SIG-M5 treated with dmso at 0.1 percent for 504 hours (cell line): ENCODE results near the gene PRSS50.
"Not testable (repeated sequence)": the region's sequence is repeated elsewhere in the genome, so short reads cannot be mapped to it uniquely, and the experiment has no call there.

Source experiments
- DNase-seq: peaks from one replicate; lab custom pipeline; 2025; ENCODE audit not compliant: unreplicated experiment; lab: John Stamatoyannopoulos, UW

Gene PRSS50

DNA sequence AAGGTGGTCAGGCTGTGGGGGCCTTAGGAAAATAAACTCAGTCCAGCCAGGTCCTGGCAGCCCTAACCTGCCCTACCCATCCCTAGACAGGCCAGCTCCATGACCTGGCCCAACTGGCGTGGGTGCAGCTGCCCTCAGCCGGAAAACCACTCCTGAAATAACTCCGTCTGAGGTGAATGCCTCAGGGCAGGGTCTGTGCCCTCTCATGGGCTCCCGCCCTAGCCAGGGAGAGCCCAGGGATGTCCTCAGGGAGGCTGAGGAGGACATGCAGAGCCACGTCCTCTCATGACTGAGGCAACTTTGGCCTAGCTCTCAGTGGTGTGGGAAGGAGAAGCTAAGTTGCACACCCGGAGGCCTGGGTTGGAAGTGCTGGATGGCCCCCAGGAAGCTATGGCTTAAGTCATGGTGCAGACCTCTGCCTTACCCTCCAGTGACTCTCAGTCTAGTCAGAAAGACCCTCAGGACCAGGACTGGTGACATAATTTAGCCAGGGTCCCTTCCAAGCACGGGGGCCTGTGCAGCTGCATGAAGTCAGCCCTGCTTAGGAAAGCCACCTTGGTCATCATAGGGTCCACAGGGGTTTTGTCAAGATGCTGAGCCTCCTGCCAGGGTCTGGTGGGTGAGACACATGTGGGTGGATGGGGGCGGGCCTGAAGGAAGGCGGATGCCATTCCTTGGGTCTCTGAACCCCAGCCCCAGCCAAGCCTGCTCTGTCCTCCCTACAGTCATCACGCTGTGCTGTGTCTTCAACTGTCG lies 9.1 kb downstream of the PRSS50 start:
- DNase-seq: no peak

DNA sequence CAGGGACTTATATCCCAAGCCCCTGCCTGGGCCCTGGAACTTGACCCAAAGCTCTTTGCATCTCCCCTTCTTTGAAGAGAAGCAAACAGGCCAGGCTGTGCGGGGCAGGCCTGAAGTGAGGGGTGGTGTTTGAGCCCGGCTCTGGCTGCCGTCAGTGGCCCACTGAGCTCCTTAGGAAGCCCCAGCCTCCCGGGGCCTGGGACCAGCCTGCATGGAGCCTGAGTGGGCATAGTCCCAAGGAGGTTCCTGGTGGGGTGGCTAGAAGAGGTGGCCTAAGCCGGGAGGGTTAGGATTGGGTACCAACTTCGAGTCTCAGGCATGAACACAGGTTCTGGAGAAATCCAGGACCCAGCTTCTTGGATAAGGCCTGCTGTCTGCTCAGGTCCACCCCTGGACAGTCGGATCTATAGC lies 10.1 kb downstream of the PRSS50 start:
- DNase-seq: no peak

DNA sequence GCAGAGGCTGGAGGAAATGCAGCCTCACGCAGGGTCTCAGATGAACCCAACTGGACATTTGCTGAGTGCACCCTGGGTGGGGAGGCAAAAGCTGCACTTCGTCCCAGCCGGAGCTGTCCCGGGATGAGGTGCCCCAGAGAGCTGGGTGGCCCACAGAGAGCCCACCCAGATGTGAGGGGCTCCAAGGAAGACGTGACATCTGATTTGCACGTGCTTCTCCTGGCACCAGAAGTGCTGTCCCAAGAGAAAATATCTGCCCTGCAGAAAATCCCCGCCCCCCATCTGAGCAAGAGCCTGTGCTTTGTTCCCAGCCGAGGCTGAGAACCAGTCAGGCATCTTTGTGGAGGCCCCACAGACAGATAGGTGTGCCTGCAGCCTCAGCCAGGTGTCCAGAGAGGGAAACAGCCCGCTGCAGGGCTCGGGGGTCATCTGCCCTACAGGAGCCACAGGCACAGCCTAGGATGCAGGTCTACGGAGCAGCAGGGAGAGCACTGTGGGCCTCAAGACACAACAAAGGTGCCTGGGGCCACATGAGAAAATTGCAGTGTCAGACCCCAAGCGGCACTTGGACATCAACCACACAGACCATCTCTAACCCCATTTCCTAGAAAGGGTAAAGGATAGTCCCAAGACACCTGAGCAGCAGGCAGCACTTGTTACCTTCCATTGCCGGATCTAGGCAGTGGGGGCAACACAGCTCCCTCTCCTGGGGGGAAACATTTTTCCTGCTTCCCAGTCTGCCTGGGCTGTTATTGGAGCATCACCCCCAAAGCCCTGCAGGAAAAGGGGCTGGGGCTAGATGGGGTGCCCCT lies 10.7 kb downstream of the PRSS50 start:
- DNase-seq: no peak

DNA sequence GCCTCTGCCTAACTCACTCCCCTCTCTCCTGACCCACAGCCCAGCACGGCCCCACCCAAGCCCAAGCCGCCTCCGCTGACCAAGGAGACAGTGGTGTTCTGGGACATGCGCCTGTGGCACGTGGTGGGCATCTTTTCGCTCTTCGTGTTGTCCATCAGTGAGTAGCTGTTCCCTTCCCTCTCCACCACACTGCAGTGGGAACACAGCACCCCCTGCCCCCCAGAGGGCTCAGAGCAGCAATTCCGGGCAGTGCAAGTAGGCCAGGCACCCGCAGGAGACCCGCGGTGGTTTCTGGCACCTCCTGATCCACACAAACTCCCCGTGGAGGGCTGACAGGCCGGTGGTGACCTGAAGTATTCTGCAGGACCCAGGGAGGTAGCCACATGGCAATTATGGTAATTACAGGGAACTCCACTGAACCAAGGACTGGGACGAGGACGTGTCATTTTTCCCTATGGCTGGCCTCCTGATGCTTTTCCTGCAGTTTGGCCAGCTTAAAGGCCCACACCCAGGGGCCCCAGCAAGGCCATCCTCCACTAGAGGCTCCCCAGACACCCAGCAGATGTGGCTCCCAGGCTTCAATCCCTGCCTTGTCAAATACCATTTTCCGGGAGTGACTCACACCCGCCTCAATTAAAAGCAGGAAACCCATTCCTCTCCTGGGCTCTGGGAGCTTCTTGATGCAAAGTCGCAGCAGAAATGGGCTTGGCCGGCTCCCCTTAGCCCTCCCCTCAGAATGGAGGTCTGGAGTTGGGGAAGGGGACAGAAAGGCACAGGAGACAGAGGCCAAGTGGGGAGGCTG lies 11.7 kb downstream of the PRSS50 start:
- no peak for DNase-seq

DNA sequence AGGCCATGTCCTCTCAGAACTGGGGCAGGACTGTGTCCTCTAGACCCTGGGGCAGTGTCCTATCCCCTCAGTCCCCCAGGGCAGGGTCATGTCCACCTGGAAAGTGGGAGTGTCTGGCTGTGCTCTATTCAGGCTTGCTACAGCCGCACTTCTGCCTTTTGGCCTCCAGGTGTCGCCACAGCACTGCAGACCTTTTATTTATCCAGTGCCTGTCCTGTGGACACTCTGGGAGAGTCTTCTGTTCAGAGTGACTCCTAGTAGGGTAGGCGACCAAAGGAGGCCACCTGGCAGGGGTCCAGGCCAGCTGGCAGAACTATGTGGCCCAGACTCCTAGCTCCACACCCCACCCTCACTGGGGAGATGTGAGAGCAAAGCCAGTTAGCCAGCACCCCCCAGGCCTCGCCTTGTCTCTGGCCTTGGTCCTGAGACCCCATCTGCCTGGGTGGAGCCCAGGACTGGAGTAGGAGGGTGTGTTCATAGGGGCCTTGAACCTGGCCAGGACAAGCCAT lies 12.6 kb downstream of the PRSS50 start:
- DNase-seq: peak; percentile 54

DNA sequence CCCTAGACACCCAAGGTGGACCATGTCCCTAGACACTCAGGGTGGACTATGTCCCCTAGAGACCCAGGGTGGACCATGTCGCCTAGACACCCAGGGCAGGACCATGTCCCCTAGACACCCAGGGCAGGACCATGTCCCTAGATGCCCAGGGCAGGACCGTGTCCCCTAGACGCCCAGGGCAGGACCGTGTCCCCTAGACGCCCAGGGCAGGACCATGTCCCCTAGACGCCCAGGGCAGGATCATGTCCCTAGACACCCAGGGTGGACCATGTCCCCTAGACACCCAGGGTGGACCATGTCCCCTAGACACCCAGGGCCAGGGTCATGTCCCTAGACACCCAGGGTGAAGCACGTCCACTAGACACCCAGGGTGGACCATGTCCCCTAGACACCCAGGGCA lies 13.3 kb downstream of the PRSS50 start:
- not testable (repeated sequence) for DNase-seq

DNA sequence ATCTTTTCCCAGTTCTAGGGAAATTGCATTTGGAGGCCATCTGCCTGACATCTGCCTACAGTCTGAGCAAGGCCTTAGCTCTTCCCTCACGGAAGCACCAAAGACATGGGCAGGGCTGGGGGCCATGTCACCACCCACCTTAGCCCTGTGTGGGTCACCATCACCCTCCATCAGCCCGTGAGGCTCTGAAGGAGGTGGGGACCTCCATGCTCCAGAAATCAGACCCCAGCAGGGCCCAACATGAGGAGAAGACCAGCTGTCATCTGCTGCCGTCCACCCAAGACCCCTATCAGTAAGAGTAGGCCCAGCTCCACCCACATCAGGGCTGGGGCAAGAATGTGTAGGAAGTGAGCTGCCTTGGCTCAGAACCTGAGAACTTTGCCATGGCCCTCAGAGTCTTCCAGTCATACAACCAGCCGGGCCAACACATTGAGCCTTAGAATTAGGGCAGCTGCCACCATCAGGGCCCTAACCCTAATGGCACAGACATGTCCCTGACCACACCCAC lies 14.6 kb downstream of the PRSS50 start:
- no peak for DNase-seq

DNA sequence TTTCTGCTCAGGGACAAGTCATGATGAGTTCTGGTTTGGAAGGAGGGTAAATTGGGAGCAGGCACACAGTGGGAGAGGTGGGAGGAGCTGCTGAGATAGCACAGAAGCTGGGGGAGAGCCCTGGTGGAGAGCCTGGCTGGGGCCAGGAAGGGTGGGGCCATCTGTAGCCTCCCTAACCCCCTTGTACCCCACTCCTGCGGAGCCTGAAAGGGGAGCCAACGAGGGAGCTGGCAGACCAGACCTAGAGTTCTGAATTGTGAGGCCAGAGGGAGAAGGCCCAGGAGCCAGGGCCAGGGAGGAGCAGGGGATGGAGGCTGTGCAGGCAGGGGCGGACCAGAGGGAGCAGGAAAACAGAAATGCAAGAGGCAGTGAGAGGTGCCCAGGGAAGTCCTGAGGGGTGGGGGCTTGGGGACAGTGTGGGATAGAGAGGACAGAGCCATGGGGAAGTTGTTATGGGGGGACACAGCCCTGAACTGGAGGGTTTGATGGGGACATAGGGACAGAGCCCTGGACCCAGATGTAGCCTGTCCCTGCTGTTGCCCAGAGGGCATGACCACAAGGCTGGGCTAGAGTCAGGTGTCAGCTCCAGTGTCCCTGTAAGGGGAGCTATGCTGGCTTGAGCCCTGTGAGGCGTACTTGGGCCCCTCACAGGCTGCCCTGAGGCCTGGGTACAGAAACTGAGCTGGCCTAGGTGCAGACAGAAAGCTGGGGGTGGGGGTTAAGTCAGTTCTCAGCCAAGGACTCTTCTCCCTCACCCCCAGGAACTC lies 15.2 kb downstream of the PRSS50 start:
- no peak for DNase-seq

DNA sequence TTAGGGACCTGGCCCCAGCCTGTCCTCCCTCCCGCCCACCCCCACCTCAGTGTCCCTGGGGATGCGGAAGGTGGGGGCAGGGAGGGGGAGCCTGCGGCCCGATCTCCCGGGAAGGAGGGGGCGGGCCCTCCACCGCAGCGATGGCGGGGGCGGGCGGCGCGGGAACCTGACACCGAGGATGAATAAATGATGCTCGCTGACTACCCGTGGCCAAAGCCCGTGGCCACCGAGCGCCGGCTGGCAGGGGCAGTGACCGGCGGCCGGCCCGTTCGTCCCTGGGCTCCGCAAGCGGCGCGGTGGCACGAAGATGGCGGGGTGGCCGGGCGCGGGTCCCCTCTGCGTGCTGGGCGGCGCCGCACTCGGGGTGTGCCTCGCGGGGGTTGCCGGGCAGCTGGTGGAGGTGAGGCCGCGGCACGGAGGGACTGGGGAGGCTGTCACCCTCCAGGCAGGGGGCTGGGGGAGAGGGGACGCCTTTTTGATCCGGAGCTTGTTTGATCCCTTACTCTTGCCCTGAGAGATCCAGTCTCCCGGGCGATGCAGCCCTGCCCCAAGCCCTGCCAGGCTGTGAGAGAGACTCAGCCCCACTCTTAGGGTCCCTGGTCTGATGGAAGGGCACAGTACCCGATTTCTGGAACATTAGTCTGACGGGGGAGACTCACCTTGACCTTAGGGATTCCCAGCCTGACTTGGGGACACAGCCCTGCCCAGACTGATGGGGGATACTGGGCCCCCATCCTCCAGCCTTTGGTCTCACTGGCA lies 16.3 kb downstream of the PRSS50 start, which contains the start of gene TMIE:
Gene TMIE (plus strand): TSS at position 212 of the 759 bp plus-strand sequence. CDS start 96 bp downstream, at position 308.
- DNase-seq: no peak

DNA sequence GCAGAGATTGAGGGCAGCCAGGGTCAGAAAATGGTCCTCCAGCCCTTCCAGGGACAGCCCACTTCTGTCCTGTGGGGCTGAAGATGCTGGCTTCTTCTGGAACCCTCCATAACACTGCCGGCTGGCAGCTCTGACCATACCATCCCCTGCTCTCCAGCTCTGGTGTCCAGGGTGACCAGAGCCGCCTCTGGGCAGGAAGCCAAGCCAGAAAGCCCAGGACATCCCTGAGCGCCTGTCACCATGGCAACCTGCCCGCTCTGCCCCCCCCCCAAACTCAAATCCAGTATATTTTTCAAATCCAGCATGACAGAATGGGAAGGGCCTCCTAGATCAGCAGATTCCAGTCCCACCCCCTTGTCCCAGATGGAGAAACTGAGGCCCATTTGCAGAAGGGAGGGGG lies 16.9 kb downstream of the PRSS50 start:
- DNase-seq: no peak

DNA sequence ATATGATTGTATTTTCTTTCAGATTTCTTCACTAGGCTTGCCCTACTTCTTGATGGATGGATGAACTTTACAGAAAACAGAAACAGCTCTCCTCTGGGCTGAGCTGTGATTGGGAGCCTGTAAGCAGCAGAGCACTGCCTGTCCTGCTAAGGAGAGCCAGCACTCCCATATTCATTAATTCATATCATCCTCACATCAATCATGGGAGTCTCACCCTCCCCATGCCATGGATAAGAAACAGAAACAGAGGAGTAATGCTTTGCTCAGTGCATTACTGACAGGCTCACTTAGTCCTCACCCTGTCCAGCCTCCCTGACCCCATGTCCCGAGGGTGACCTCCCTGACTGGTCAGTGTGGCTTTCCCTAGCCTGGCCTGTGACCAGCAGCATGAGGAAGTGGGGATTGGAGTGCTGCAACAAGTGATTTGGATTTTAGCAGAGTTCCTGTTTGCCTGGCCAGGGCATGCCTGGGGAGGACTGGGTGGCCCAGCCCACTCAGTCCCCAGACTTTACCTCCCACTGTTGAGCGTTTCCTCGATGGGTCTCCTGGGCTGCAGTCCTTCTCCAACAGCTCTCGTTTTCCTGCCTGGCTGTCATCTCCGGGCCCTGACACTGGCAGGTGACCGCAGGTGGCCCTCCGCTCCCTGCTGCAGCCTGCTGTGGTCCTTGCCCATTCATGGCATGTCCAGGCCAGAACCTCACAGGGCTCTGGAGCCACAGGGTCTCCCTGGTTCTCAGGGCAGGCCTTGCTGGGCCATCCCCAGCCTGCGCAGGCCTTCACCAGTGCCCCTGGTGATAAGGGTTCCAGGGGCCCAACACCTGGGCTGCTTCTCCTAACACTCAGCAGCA lies 17.8 kb downstream of the PRSS50 start:
- no peak for DNase-seq

DNA sequence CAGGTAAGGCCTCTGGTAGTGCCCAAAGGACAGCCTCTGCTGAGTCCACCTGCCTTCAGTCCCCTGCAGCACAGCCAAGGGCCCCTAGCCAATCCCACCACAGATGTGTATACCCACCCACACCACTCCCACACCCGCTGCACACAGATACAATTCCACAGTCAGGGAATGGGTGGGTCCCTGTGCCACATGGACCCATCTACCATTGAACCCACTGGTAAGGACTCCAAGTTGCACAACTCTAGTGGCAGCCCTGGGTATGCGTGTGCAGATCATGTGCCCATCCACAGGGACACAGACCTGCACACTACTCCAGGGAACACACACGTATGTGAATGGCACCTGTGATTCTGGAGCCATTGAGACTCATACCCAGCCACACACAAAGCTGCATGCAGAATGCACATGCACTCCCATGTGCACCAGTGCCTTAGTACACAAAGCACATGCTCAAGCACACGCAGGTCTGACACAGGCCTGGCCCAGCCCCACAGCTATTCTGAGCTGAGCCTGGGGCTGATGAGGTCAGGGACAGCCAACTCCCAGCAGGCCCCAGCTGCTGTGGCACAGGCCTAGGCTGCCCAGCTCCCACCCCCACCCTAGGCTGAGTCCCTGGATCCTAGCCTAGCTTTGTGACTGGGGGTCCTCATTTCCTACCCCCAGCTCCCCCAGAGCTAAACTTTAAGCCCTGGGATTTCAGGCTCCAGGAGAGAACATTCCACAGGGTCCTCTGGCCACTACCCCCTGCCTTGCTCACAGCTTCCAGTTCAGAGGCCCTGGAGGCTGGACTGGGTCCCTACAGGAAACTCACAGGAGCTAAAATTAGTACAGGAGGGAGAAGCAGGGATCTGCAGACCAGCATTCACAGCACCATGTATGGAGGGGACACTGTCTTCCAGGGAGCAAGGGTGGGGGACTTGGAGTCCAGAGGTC lies 21.4 kb downstream of the PRSS50 start:
- DNase-seq: no peak

DNA sequence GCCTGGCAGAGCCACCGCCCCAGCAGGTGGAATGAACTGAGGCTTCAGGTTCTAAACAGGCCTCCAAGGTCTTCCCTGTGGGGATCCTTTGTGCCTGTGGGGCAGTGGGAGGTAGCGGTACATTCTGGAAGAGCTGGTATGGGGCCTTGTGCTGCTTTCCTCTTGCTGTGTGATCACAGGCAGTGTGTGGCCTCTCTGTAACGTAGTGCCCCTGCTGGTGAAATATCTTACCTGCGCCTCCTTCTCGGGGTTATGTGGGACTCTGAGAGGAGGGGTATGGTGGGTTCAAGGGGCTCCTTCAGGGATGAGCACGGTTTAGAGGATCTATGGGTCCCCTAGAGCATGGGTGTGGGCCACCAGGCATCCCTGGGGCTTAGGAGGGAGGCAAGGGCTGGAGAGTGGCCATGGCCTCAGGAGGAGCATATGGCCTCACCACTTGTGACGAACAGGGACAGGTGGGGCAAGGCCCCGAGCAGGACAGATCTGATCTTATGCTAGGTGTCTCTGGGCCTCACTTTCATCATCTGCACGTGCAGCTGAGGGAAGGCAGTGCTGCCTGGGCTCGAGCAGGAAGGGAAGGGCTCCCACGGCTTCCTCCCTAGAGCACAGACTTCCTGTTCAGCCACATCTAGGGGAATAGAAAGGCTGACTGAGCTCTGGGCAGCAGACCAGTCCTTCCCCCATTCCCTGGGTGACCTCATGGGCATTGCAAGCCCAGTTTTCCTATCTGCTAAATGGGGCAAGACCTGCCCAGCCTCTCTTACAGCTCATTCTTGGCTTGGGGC lies 22.3 kb downstream of the PRSS50 start:
- peak; percentile 72 for DNase-seq

DNA sequence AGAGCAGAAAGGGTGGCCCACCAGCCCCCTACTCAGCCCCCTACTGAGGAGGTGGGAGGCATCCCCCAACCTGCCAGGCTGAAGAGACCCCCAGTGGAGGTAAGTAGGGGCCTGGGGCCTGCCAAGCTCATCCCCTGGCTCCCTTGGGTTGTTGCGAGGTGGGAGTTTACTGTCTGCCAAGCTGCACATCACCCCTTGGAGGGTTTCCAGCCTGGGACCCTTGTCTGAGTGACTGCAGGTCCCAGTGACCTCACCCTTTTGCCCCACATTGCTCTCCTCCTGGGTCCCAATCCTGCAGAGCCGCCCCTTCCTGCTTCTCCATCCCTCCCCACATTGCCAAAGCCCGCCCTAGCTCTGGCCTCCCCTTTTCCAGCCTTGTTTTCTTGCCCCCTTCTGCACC lies 23.1 kb downstream of the PRSS50 start:
- DNase-seq: no peak

DNA sequence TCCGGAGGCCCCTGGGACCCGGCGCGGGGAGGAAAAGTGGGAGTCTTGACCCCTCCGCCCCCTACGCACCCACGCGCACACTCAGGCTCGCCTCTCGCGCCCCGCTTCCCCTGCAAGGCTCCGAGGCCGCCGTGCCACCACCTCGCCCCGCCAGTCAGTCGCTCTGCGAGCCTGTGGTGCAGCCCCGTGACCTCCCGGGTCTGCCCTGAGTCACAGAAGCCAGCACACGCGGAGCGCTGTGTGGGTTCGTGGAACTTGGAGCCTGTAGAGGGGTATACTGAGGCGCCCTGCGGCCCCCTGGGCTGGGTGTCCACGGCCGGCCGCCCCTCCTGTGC lies 23.8 kb downstream of the PRSS50 start:
- no peak for DNase-seq

DNA sequence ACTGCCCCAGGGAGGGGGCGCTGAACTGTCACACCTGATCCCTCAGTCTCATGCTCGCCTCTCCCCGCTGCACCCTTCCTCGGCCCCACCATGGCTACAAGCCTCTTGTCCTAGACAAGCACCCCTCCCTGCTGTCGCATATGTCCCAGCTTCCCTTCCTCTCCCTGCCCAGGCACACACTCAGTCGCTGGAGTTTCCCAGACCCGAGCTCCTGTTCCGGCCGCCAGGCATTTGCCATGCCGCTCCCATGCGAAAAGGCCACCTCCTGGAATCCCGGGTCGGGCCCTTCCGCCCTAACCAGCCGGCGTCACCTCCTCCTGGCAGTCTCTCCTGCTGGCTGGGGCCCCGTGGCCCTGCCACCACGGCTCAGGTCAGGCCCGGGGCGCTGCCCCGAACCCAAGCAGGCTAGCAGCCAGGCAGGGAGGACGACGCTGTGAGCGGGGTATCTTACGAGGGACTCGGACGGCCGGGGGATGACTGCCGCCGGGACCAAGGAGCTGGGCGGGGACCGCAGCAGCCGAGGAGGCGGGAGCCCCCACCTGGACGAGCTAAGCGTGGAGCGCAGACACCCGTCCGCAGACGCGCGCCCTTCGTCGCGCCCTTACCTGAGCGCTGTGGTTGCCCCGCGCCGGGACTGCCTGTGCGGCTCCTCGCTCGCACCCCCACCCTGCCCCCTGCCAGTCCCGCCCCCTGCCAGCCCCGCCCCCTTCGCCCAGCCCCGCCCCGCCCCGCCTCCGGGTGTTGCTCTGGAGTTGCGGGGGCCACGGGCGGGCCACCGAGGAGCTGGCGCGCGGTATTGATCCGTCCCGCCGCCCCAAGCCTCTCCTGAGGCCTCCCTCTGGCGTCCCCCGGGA lies 24.4 kb downstream of the PRSS50 start, which contains the start of gene ALS2CL:
Gene ALS2CL (minus strand): TSS at position 642 of the 854 bp plus-strand sequence. CDS start 4,239 bp downstream, outside the sequence.
- DNase-seq: no peak
